ENCODE measurements around the gene ST6GALNAC6.

ST6GALNAC6 gene

GRCh38 chr9:127892831-127893230, 6.6 kb downstream of the ST6GALNAC6 start:
- H3K4me3 ChIP-seq (ENCODE audit: low read depth, low read length), result no peak overlapping the region
- no peak for TF ChIP-seq CTCF (IDR thresholded peaks at IDR 0.05; ENCODE audit: insufficient read depth, low read depth, low read length, missing control alignments)
- DNase-seq (ENCODE audit: low read depth), result no peak

- DNase-seq (ENCODE audit: low read depth), result no peak
- no peak for TF ChIP-seq CTCF (IDR thresholded peaks at IDR 0.05; ENCODE audit: insufficient read depth, low read depth, low read length, missing control alignments)
- H3K4me3 ChIP-seq (ENCODE audit: low read depth, low read length), result no peak overlapping the region
These were observed 9.3 kb downstream of the ST6GALNAC6 start for GRCh38 chr9:127890053-127890452.

- peak; percentile 46 for DNase-seq (ENCODE audit: low read depth)
- H3K4me3 ChIP-seq (ENCODE audit: low read depth, low read length), result no peak overlapping the region
- peak; percentile 33 for TF ChIP-seq CTCF (IDR thresholded peaks at IDR 0.05; ENCODE audit: insufficient read depth, low read depth, low read length, missing control alignments)
These were observed 11.6 kb downstream of the ST6GALNAC6 start for GRCh38 chr9:127887792-127888191.

- no peak for DNase-seq (ENCODE audit: low read depth)
- H3K4me3 ChIP-seq (ENCODE audit: low read depth, low read length), result no peak overlapping the region
These were observed 12.9 kb downstream of the ST6GALNAC6 start for GRCh38 chr9:127886401-127886972.

GRCh38 chr9:127885508-127886281, 13.7 kb downstream of the ST6GALNAC6 start:
- no peak for DNase-seq (ENCODE audit: low read depth)
- no peak overlapping the region for H3K4me3 ChIP-seq (ENCODE audit: low read depth, low read length)
- TF ChIP-seq CTCF (IDR thresholded peaks at IDR 0.05; ENCODE audit: insufficient read depth, low read depth, low read length, missing control alignments), result no peak

More at GRCh38 chr9:127886401-127886972, 12.9 kb downstream of the ST6GALNAC6 start:
- no peak for TF ChIP-seq CTCF (IDR thresholded peaks at IDR 0.05; ENCODE audit: insufficient read depth, low read depth, low read length, missing control alignments)

GRCh38 chr9:127884976-127885490, 14.4 kb downstream of the ST6GALNAC6 start:
- DNase-seq (ENCODE audit: low read depth), result no peak
- no peak overlapping the region for H3K4me3 ChIP-seq (ENCODE audit: low read depth, low read length)
- no peak for TF ChIP-seq CTCF (IDR thresholded peaks at IDR 0.05; ENCODE audit: insufficient read depth, low read depth, low read length, missing control alignments)

Measured in GM12865 (cell line).